ENCODE results near the gene SZT2.
"Not testable (repeated sequence)": the region's sequence is repeated elsewhere in the genome, so short reads cannot be mapped to it uniquely, and the experiment has no call there.

SZT2 gene

DNA sequence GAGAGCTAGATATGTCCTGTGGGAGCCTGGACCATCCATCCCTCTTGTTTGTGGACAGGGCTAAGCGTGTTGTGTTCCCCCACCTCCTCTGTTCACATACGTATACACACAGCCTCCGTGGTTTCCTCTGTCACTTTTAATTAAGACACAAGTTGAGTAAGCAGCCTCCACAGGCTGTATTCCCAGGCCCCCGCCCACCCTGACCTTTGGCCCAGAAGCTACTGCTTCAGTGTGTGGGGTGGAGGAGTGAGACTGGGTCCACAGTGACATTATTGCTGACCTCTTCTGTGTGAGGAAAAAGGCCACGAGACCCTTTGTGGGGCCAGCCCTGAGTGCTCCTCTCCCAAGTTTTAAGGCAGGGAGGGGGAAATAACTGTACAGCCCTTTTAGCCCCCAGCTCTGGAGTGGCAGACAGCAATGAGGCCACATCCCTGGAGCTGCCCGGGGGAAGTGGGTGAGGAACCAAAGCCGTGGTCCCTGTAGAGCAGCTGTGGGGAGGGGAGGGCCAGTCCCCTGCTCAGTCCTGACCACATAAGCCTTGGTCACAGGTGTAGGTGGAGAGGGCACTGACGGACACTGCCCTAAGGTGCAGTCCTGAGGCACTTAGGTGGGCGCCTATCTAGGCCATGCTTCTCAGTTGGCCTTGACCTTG is 26.3 kb upstream of the SZT2 start:
- no peak for DNase-seq (ENCODE audit: low spot score)

DNA sequence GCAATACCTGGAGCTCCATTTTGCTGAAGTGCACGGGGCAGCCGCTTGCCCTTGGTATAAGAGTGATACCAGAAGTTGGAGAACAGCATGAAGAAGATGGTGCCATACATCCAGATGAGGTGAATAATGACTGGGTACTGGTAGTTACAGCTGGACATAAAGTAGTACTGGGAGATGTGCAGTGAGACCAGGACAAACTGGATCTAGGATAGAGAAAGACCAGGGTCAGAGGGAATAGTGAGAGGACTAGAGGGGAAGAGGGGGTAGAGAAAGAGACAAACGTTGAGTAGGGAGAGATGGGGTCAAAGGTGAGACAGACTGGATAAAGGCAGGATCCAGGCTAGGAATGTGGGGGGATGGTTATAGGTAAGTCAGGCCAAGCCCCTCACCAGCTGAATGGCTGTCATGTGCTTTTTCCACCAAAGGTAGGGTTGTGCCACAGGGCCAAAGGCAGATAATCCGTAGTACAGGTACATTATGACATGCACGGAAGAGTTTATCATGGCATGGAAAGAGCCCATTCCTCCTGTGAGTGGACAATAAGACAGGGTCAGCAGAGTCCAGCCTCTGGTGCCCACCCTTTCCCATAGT is 25.7 kb upstream of the SZT2 start:
- DNase-seq (ENCODE audit: low spot score), result no peak

DNA sequence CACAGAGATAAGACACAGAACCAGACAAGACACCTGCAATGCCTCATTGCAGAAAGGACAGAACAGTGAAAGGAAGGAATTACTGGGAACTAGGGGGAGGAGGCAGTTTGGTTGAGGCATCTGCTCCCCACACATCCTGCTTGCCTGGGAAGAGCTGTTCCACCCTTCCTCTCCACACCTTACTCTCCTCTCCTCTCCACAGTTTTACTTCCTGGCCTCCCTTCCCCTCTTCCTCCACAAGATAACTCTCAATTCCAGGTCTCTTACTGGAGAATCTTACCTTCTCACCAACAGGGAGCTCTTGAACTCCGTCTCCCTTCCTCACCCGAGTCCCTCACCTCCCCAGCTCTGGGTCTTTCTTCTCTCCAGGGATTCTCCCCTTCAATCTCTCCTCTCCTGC is 24.0 kb upstream of the SZT2 start:
- no peak for DNase-seq (ENCODE audit: low spot score)

DNA sequence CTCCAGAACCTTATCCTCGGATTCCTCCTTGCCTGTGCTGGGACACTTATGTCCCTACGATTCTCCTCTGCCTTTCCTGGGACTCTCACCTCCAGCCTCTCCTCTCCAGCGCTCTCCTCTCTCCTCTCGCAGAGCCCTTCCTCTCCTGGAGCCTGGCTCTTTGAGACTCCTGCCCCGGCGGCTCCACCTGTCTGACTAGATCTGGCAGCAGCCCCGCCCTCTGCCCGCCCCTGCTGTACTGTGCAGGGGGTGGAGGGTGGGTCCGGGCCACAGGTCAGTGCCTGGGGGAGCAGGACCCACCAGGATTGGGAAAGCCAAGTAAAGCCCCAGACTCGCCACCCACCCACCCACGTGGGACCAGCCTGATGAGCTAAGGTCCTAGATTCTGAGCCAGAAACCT is 23.5 kb upstream of the SZT2 start:
- no peak for DNase-seq (ENCODE audit: low spot score)

DNA sequence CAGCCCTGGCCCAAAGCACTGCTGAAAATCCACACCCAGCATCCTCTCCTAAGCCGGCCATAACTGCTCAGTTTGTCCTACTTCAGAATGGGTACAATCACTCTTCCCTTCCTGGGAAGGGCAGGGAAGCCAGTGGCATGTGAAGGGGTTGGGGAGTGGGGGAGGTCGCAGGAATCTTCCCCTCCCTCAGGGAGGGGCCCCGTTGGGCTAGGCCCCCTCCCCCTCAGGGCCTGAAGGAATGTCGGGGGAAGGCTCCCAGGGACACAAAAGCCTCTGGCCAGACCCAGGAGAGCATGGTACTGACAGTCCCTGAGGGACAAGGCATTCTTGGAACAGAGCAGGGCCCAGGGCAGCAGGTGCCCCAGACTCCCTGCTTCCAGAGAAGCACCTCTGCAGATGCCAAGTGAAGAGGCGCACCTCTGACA is 23.1 kb upstream of the SZT2 start:
- no peak for DNase-seq (ENCODE audit: low spot score)

DNA sequence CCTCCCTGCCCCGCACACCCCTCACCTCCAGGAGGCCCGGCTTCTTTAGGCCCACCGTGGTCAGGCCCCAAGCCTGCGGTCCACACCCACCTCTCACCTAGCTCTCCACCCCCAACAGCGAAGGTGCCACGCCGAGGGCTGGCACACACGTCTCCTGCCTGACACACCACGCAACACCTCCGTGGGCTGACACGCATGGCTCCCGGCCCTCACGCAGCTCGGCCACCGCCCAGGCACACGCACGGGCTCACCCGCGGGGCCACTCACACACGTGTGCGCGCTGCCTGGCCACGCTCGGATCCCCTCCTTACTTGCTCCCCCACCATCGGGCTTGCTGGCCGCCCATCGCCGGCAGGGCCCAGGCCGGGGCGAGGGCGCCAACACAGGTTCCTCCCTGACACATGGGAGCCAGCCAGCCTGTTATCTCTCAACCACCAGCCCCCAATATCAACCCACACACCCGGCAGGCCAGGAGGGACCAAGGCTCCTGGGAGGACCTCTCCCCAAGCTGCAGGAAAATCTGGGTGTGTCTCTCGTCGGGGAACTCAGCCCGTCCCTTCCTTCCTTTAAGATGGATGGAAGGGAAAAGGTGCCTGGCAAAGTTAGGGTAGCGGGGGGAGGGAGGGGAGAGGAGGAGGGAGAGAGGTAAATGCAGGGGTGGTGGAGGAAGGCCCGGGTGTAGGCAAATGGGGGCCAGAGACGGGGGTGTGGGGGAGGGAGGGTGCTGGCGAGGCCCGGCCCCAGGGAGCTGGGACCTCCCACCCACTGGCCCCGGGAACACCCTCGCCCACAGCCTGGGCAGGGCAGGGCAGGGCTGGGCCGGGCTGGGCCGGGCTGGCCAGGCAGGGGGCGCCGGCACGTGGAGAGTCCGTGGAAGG is 22.4 kb upstream of the SZT2 start:
- DNase-seq (ENCODE audit: low spot score), result peak; percentile 65

DNA sequence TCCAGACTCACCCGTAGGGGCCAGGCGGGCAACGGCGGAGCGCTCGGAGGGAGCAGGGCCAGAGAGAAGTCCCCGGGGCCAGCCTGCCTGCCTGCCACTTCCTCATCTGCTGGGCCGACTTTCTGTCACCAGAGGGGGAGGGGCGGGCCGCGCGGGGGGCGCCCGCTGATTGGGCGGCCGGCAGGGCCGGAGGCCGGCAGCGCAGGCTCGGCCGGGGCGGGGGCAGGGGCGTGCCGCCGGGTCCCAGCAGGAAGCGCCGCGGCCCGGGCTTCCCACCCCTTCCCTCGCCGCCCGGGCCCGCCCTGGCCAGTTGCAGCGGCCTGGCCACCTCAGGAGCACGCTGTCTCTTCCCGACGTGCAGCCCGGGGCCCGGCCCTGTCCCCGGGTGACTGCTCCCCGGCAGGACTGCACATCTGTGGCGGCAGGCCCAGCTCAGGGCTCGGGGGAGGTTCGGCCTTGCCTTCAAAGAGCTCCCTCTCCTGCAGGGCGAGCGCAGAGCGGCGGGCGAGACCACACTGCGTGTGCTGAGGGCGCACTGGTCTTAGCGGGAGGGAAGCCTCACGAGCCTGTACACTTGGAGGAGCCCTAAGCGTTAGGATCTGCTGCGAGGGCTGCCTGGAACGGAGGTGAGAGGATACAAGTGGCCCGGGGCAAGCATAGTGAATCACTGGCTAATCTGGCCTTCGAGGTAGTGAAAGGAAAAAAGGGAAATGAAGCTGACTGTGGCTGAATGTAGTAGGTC is 21.6 kb upstream of the SZT2 start, which contains the start of gene ELOVL1:
Gene ELOVL1, minus strand, starts transcription at position 108 of the 742 bp plus-strand sequence. CDS start 2,402 bp downstream, outside the sequence.
- DNase-seq (ENCODE audit: low spot score), result peak; percentile 97

DNA sequence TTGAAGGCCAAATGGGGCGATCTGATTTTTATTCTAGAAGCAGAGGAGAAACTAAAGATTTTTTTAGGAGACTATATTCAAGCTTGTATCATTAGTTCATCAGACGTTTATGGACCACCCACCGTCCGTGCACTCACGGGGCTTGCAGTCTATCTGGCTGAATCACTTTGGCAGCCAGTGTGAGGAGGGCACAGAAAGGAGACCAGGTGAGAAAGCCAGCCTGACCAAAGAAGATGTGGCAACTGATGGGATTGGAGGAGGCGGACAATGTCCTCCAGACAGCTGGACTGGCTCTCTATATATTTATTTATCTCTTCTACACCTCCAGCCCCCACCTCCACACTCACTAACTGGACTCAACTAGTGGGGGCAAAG is 21.1 kb upstream of the SZT2 start:
- DNase-seq (ENCODE audit: low spot score), result no peak

DNA sequence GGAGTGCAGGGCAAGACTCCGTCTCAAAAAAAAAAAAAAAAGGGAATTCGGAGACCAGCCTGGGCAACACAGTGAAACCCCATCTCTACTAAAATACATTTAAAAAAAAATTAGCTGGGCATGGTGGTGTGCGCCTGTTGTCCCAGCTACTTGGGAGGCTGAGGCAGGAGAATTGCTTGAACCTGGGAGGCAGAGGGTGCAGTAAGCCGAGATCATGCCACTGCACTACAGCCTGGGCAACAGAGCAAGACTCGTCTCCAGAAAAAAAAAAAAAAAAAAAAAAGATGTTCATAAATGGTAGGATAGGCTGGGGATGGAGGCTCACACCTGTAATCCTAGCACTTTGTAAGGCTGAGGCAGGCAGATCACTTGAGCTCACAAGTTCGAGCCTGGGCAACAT is 19.9 kb upstream of the SZT2 start:
- DNase-seq (ENCODE audit: low spot score), result not testable (repeated sequence)

DNA sequence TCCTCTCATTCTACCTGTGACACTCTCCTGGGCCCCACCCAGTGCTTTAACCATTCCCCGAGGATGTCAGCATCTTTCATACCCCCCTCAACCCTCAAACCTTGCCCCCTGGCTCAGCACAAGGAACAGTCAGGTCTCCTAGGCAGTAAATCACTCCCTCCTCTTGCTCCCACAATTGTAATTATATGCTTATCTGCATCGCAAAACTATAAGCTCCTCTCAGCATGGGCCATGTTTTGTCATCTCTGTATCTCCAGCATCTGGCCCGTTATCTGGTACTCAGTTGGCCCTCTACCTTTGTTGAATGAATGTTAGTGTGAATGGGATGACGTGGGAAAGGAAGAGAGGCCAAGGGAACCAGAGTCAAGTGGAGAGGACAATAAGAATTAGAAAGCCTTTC is 19.1 kb upstream of the SZT2 start:
- DNase-seq (ENCODE audit: low spot score), result no peak

DNA sequence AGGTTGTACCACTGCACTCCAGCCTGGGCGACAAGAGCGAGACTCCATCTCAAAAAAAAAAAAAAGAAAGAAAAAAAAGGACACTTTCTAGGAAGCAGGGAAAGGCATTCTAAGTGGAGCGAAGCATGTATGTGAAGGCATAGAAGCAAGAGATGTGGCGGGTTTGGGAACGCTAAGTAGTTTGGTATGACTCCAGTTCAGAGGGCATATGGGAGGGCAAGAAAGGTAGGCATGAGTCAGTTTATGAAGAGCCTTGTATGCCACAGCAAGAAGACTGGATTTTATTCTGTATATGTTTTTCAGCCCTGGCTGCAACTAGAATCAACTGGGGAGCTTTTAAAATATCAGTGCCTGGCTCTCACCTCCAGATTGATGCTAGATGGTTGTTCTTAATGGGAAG is 17.5 kb upstream of the SZT2 start:
- DNase-seq (ENCODE audit: low spot score), result no peak

DNA sequence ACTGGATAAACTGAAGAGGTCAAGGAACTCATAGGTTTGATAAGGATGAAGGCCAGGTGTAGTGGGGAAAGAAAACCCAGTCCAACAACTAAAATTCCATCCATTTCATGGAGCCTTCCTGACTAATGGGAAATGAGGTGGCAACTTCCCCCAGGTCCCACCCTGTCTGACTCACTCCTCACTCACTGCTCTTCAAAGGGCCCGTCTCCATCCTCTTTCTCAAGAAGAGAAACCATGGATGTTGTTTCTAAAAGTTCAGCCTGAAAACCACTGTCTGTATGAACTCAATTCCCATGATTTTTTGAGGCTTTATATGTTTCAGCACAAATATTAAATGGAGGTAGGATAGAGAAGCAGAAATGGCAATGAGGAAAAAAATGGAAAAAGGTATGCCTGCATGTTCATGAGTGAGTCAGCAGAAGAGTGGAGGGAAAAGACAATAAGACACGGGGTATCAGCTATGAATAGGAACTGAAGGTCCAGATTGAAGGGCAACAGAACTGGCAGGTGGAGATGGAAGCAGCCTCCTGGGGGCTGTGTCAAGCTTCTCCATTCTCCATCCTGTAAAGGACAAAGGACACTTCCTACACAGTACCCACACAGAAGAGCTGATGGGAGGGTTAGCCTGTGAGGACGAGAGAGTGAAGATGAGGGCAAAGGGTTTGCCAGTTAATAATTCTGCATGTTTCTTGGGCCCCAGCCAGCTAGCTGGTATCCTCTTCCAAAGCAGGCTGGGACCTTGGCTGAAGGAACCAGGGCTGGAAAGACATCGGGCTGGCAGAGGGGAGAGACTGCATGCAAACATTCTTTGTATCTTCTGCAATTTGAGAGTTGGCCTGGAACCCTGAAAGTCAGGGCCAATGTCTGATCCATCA is 16.4 kb upstream of the SZT2 start:
- peak; percentile 82 for DNase-seq (ENCODE audit: low spot score)

DNA sequence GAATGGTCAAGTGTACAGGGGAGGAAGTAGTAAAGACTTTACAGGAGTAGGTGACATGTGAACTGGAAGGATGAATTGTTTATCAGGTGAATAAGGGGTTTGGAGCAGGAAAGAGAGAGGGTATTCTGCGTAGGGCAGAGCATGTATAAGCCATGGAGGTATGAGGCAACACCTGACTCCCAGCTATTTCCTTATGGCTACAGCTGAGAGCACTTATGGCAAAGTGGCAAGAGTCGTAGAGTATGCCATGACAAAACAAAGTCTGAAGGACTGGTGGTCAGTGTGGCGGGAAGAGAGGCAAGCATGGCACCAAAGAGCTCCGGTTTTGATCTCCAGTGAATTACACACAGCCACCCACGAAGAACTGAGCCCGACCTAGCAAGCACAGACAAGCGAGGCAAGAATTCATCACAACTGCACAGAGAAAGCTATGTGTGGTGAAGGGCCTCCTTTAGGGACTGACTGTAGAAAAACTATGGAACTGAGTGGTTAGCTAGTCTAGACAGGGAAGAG is 12.9 kb upstream of the SZT2 start:
- DNase-seq (ENCODE audit: low spot score), result no peak

DNA sequence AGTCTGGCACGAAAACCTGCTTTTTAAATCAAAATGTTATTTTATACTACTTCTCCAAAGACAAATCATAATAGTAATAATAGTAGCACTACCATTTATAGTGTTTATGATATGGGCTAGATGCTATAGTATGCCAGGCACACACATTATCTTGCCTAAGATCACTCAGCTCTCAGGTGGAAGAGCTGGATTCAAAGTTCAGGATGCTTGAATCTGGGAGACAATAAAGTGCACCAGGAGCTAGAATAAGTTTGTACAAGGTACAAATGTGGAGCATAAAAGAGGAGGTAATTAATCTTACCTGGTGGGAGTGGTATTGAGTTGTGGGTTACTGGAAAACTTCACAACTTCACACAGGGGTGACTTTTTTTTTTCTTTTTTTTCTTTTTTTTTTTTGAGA is 11.9 kb upstream of the SZT2 start:
- DNase-seq (ENCODE audit: low spot score), result no peak

DNA sequence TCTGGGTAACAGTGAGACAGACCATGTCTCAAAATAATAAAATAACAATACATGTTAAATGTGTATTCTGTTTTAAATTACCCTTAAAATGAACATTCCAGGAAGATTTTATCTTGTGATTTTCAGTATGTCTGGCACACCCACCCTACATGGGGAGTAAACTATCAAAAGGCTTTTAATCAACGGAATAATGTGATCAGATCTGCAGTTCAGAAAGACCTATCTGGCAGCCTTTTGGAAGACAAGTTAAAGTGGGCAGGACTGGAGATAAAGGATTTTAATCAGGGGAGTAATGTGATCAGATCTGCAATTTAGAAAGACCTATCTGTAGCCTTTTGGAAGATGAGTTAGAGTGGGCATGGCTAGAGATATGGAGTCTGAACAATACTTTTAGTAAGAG is 10.2 kb upstream of the SZT2 start:
- no peak for DNase-seq (ENCODE audit: low spot score)

DNA sequence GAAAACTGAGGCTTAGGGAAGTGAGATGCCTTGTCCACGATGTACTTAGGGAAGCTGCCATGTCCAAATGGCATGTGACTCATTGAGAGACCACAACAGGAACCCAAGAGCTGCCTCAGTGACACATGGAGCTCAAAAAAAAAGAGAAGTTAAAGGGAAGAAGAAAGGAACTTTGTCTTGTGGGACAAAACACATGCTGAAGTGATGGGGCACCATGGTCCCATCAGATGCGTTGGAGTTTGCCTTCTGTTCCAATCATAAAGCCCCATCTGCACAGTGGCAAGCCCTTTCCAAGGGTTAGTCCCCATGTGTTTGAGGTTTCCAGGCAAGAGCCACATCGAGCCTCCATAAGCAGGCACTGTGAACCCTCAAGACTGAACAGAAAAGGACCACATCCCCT is 8.1 kb upstream of the SZT2 start:
- no peak for DNase-seq (ENCODE audit: low spot score)

DNA sequence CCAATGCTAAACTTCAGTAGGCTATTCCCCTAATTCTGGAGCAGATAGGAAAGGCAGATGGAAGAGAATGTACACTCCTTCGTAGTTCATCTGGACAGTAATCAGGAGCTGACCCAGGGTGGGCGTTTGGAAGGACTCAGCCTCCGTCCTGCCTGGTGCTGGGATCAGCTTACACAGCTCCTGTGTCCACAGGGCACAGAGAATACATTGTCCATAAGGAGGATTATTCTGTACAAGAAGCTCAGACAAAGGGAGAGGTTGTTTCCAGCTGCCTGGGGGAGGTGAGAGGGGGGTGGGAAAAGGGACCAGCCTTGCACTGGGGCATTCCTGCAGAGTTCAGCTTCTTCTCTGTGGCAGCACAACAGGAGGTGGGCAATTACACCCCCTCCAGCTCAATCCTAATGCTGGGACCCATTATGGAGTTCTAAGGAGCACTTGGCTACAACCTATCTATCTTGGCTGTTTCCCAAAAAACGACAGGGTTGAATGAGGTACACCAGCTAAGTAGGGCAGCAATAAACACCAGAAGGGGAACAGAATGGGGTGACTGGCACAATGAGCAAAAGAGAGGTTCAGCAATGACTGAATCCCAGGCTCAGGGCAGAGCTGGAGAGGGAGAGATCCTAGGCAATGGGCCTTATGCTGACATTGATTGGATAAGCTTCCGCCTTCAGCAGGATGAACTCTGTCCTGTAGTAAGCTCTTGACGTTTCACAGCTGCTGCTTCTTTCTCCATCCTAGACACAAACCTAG is 7.5 kb upstream of the SZT2 start:
- no peak for DNase-seq (ENCODE audit: low spot score)

DNA sequence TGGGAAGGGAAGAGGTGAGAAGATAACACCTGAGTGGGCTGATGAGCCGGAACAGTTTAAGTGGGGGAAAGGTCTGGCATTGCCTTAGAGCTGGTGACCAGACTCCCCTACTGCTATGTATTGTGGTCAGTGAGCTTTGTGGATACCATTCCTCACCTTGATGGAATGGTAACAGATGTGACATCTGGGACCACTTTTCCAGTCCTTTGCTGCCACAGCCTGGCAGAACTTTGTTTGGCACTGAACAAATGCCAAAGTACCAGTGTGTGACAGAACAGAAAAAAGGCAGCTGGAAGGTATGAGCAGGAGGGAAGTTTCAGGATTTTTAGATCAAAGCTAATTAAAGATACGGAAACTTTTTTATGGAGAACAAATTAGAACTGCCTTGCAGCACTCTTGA is 6.2 kb upstream of the SZT2 start:
- no peak for DNase-seq (ENCODE audit: low spot score)

DNA sequence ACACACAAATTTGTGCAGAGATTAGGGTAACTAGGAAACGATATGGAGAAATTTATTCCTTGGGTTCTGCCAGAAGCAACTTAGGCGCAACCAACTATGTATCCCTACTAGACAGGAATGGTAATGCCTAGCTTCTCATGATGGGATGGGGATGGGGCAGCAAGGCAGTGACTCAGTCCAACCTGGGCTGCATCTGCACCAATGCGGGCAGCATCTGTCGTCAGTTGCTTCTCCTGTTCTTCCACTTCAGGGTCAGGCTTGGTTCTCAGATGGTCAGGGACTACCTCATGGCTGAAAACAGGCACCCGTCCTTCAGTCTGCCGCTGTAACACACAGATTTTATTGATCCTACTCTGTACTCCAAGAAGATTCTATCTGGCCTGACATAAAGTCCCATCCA is 3.0 kb upstream of the SZT2 start:
- DNase-seq (ENCODE audit: low spot score), result no peak

DNA sequence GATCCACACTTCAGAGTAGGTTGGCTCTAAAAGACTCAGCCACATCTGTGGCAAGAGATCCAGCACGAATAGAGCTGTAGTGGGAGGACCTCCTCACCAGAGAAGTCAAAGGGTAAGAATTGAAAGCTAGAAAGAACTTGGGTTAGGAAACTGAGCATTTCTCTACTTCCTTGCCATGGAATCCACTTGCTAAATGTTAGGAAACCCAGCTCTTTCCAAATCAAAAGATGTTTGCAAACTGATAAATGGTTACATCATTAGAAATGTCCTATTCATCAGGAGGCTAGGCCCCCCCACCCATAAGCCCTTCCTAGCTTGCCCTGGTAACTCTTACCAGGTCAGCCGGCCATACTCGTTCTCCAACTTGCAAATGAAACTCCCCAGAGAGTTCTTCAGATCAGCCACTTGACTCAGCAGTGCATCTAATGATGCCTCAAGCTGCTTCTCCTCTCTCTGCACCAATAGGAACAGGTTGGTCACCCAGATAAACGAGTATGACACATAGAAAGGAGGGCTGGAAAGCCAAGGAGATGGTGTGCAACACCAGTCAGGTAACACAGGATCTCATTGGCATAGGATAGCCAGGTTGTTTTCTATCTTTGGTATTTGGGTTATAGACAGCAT is 1.6 kb upstream of the SZT2 start:
- no peak for DNase-seq (ENCODE audit: low spot score)

Data from AG08395 (cell line).